Caco-2 (cell line): ENCODE measurements around the gene SCYGR6. TPM values are rescaled to one million over a fixed set of nuclear protein-coding genes. Genes with fewer than 3 reads are reported as not detected.

Experiments used
- BruUV-seq: library from RNA; stranded (reverse); fragments of 400-500 nt; replicated peaks from 2 replicates; lab custom pipeline; 2021; lab: Mats Ljungman, UMichigan
- CTCF ChIA-PET: fragments of 300-600 bp; sonication (Branson Sonifier 250); formaldehyde crosslinking; loops from one replicate; lab custom pipeline; 2022; ENCODE audit warnings: antibody characterized with exemption; lab: Charles Lee
- POLR2A ChIA-PET: fragments of 300-600 bp; sonication (Branson Sonifier 250); formaldehyde crosslinking; loops from one replicate; lab custom pipeline; 2022; ENCODE audit warnings: antibody characterized with exemption; lab: Charles Lee
- DNase-seq, 2 experiments: peaks; one replicate each; pipeline versions ENCODE4 v3.0.0 to v3.0.0-alpha.2; 2020 to 2022
- H3K27me3 ChIP-seq: replicated peaks from 2 replicates; pipeline ENCODE4 v1.6.0; 2011; ENCODE audit warnings: low read length; ENCODE audit not compliant: control insufficient read depth, insufficient read depth
- H3K36me3 ChIP-seq: 2 replicates; pipeline ENCODE4 v1.5.1; 2011; ENCODE audit warnings: low read length; ENCODE audit not compliant: control insufficient read depth, insufficient read depth
- H3K4me1 ChIP-seq: fragments of 250-450 bp; sonication (Bioruptor Pico); 2 replicates; pipeline ENCODE4 v1.5.1; 2020; ENCODE audit warnings: mild to moderate bottlenecking
- H3K4me3 ChIP-seq: 2 replicates; pipeline ENCODE4 v1.5.1; 2011; ENCODE audit warnings: low read depth, mild to moderate bottlenecking, control low read depth, low read length
- H3K9me3 ChIP-seq: fragments of 250-450 bp; sonication (Bioruptor Pico); 2 replicates; pipeline ENCODE4 v1.5.1; 2020; ENCODE audit warnings: mild to moderate bottlenecking, moderate library complexity
- H3K27ac Mint-ChIP-seq: one replicate; pipeline ENCODE4 v1.8.0; 2022; ENCODE audit warnings: mixed read lengths; ENCODE audit not compliant: unreplicated experiment
- H3K27me3 Mint-ChIP-seq: one replicate; pipeline ENCODE4 v1.8.0; 2022; ENCODE audit warnings: mixed read lengths; ENCODE audit not compliant: insufficient read depth, unreplicated experiment
- H3K36me3 Mint-ChIP-seq: one replicate; pipeline ENCODE4 v1.8.0; 2022; ENCODE audit warnings: mild to moderate bottlenecking, mixed read lengths; ENCODE audit not compliant: insufficient read depth, unreplicated experiment
- H3K4me1 Mint-ChIP-seq: one replicate; pipeline ENCODE4 v1.8.0; 2022; ENCODE audit warnings: low read depth, mixed read lengths; ENCODE audit not compliant: unreplicated experiment
- H3K4me3 Mint-ChIP-seq: one replicate; pipeline ENCODE4 v1.8.0; 2022; ENCODE audit warnings: mild to moderate bottlenecking, moderate library complexity, mixed read lengths; ENCODE audit not compliant: unreplicated experiment
- H3K9me3 Mint-ChIP-seq: one replicate; pipeline ENCODE4 v1.8.0; 2022; ENCODE audit warnings: mixed read lengths; ENCODE audit not compliant: unreplicated experiment
- intact Hi-C: fragments of 100-400 bp; cut with micrococcal nuclease; formaldehyde crosslinking; loops from one replicate; pipeline ENCODE4 v1.10.0; 2022; ENCODE audit not compliant: unreplicated experiment
- total RNA-seq: library from RNA; stranded (reverse); gene quantifications from 2 replicates; pipeline ENCODE4 v1.2.3, GENCODE V29; 2022
- TF ChIP-seq, protein P1 (sequence below), 2 experiments: fragments of 200-600 bp in 1 of 2; IDR thresholded peaks; 1 replicate in 1 of 2; 2 replicates in 1 of 2; pipeline versions ENCODE4 v1.5.1 to v1.8.0; 2011 to 2022; ENCODE audit warnings: antibody characterized with exemption in 1 of 2, control low read depth in 1 of 2, inconsistent platforms in 1 of 2, low read depth in 1 of 2, low read length in 1 of 2, mild to moderate bottlenecking in 1 of 2, moderate library complexity in 1 of 2; ENCODE audit not compliant: insufficient read depth in 1 of 2, severe bottlenecking in 1 of 2, unreplicated experiment in 1 of 2

SCYGR6 gene
- total RNA-seq, 1 experiment from 2014 or later: not detected

DNA sequence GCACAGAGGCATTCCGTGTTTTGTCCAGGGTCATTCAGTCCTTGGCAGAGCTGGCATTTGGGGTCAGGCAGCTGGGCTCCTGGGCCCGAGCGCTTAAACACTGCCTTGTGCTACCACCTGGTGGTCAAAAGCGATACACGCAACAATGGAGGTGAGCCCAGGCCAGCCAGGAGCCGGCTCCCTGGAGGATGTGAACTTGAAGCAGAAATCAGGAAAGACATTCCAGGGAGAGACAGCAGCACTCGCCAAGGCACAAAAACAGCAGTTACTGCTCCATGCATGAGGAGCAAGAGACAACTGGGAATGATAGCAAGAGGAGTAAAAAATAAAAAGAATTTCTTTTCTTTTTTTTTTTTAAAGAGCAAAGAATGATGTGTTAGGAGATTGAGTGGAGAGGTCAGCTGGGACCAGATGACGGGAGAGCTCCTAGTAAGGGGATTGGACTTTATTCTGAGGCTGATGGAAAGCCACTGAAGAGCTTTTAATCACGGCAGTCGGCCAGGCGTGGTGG is 41.9 kb upstream of the SCYGR6 start:
- Histone ChIP-seq H3K36me3 (no peaks in the 10 kb centered on the region), H3K4me3 (no peak overlapping the region), H3K9me3 (no peaks in the 10 kb centered on the region), H3K27me3 (no peaks in the 10 kb centered on the region), H3K4me1 (peaks cover 25% of the 10 kb centered on the region)
- intact Hi-C loops: loop anchor here (1.0 to 5.0 kb wide), 5 partner anchors 96 to 360 kb away; partner anchors contain the start of gene AGFG1
- Mint-ChIP-seq H3K27ac (peak overlapping the region; percentile 3), H3K36me3 (peaks cover 6% of the 10 kb centered on the region), H3K4me1 (peaks cover 23% of the 10 kb centered on the region), H3K9me3 (no peaks in the 10 kb centered on the region), H3K4me3 (no peak overlapping the region), H3K27me3 (no peaks in the 10 kb centered on the region)
- CTCF ChIA-PET: interaction anchor here (0.6 to 2.7 kb wide), 17 partner anchors 30 to 427 kb away, joined by 3 to 48 read pairs (median 4); partner anchors contain the start of gene SLC19A3
- no TSS peak for BruUV-seq
- peak; percentile 78 to 82 for DNase-seq
- TF ChIP-seq, protein P1, sequence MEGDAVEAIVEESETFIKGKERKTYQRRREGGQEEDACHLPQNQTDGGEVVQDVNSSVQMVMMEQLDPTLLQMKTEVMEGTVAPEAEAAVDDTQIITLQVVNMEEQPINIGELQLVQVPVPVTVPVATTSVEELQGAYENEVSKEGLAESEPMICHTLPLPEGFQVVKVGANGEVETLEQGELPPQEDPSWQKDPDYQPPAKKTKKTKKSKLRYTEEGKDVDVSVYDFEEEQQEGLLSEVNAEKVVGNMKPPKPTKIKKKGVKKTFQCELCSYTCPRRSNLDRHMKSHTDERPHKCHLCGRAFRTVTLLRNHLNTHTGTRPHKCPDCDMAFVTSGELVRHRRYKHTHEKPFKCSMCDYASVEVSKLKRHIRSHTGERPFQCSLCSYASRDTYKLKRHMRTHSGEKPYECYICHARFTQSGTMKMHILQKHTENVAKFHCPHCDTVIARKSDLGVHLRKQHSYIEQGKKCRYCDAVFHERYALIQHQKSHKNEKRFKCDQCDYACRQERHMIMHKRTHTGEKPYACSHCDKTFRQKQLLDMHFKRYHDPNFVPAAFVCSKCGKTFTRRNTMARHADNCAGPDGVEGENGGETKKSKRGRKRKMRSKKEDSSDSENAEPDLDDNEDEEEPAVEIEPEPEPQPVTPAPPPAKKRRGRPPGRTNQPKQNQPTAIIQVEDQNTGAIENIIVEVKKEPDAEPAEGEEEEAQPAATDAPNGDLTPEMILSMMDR (IDR thresholded peaks at IDR 0.05; ENCODE audit: insufficient read depth in 1 of 2, low read depth in 1 of 2, low read length in 1 of 2, severe bottlenecking in 1 of 2, unreplicated experiment in 1 of 2): peak; percentile 76 to 81
- POLR2A ChIA-PET: interaction anchor here (0.5 to 1.1 kb wide), 3 partner anchors 64 to 966 kb away, joined by 4 to 6 read pairs (median 4); no protein-coding TSS in a partner anchor

DNA sequence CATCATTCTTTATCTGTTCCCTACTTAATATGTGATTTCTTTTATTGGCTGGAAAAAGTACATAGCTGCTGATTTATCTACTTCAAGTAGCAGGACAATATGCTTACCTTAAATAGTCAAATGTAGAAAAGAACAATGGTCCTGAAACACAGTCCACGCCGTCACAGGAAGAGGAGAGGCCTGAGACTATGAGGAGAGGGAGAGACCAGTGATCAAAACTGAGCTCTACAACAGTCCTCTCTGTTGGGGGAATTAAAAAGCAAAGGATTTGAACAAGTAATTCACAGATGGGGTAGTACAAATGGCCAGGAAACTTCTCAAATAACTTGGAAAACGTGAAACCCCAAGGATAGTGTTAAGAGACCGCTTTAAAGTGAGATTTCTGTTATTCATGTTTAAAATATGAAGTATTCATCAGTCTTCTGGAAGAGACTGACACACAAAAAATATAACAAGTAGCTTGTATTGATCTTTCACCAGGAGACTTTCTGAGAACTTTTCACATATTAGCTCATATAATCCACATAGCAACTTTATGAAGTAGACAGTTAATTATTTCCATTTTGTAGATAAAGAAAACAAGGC is 41.3 kb upstream of the SCYGR6 start:
- Histone ChIP-seq H3K36me3 (no peaks in the 10 kb centered on the region), H3K9me3 (no peaks in the 10 kb centered on the region), H3K4me1 (peaks cover 31% of the 10 kb centered on the region), H3K27me3 (no peaks in the 10 kb centered on the region), H3K4me3 (no peak overlapping the region)
- H3K9me3 Mint-ChIP-seq: no peaks in the 10 kb centered on the region
- peaks cover 11% of the 10 kb centered on the region for H3K36me3 Mint-ChIP-seq
- H3K4me3 Mint-ChIP-seq: no peak overlapping the region
- ChIA-PET POLR2A (interaction anchor here (0.5 to 1.1 kb wide), 3 partner anchors 64 to 965 kb away, joined by 4 to 6 read pairs (median 4); no protein-coding TSS in a partner anchor), CTCF (interaction anchor here (0.6 to 2.7 kb wide), 16 partner anchors 29 to 426 kb away, joined by 3 to 48 read pairs (median 4); partner anchors contain the start of gene SLC19A3)
- peak overlapping the region; percentile 58 for H3K27ac Mint-ChIP-seq
- H3K4me1 Mint-ChIP-seq: peaks cover 28% of the 10 kb centered on the region
- H3K27me3 Mint-ChIP-seq: no peaks in the 10 kb centered on the region
- DNase-seq: no peak
- TF ChIP-seq, protein P1 (IDR thresholded peaks at IDR 0.05; ENCODE audit: insufficient read depth in 1 of 2, low read depth in 1 of 2, low read length in 1 of 2, severe bottlenecking in 1 of 2, unreplicated experiment in 1 of 2): no peak
- intact Hi-C loops: loop anchor here (1.0 to 5.0 kb wide), 5 partner anchors 96 to 360 kb away; partner anchors contain the start of gene AGFG1
- BruUV-seq: no TSS peak

DNA sequence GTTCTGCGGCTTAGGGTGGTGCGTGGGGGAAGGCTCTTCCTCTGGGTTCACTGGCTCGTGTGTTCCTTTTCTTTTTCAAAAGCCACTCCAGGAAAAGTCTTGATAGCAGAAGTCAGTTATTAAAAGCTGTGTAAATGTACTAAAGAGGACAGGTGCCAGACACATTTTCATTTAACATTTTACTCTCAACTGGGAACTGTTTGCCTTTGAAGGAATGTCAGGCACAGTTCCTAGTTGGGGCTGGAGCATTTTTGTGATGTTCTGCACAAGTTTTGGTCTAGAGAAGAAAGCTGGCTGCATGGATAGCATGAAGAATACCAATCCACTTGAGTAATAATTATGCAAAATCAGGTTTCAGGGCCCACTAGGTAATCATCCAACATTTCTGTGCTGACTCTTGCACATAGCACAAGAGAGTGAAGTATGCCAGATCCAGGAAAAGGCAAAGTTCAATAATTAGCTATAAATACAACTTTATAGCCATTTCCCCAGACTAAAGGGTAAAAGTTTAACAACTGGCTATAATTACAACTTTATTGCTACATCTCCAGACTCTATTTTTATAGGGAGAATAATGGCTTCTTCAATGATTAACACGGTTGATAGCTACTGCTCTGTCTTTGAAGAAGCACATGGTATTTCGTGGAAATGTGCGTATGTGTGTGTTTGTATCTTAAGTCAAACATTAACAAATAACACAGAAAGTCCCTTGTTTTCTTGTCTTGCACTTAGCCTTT is 37.4 kb upstream of the SCYGR6 start:
- CTCF ChIA-PET: interaction anchor here (0.5 to 1.2 kb wide), 7 partner anchors 22 to 1669 kb away, joined by 3 to 8 read pairs (median 4); partner anchors contain the start of gene CCL20
- intact Hi-C loops: loop anchor here (1.0 kb wide), 3 partner anchors 41 to 104 kb away; no protein-coding TSS in a partner anchor
- Histone ChIP-seq H3K36me3 (no peaks in the 10 kb centered on the region), H3K4me3 (no peak overlapping the region), H3K9me3 (no peaks in the 10 kb centered on the region), H3K4me1 (peaks cover 42% of the 10 kb centered on the region), H3K27me3 (no peaks in the 10 kb centered on the region)
- DNase-seq: peak in 1 of 2 experiments; percentile 41
- Mint-ChIP-seq H3K4me1 (peaks cover 39% of the 10 kb centered on the region), H3K36me3 (peaks cover 14% of the 10 kb centered on the region), H3K4me3 (peak overlapping the region; percentile 28), H3K27me3 (no peaks in the 10 kb centered on the region), H3K9me3 (no peaks in the 10 kb centered on the region), H3K27ac (peak overlapping the region; percentile 91)
- POLR2A ChIA-PET: interaction anchor here (1.0 to 1.2 kb wide), 4 partner anchors 40 to 110 kb away, joined by 3 to 4 read pairs (median 4); partner anchors contain the start of genes DAW1 and SLC19A3
- TF ChIP-seq, protein P1 (IDR thresholded peaks at IDR 0.05; ENCODE audit: insufficient read depth in 1 of 2, low read depth in 1 of 2, low read length in 1 of 2, severe bottlenecking in 1 of 2, unreplicated experiment in 1 of 2): no peak
- TSS peak; percentile 83 for BruUV-seq
